ENCODE data around the gene ABLIM2. TPM values are rescaled to one million over a fixed set of nuclear protein-coding genes. Genes with fewer than 3 reads are reported as not detected.

ABLIM2 gene
- total RNA-seq, 1 experiment from 2014 or later: 6.1 TPM

- CTCF ChIA-PET: no interaction called here
Observed at GRCh38 chr4:7999279-7999678, 159.3 kb downstream of the ABLIM2 start.

More at GRCh38 chr4:7999279-7999678, 159.3 kb downstream of the ABLIM2 start:
- Histone ChIP-seq H2AFZ (ENCODE audit: low read depth, low read length, poor library complexity, severe bottlenecking) (no peak overlapping the region), H3K9me2 (ENCODE audit: insufficient read depth) (no peaks in the 10 kb centered on the region), H3K4me2 (ENCODE audit: low read length) (no peak overlapping the region), H4K20me1 (ENCODE audit: insufficient read depth) (no peaks in the 10 kb centered on the region), H3K9me3 (ENCODE audit: control insufficient read depth in 1 of 2, insufficient read depth in 1 of 2, low read depth in 1 of 2, low read length in 2 of 2) (no peaks in the 10 kb centered on the region), H3K27ac (ENCODE audit: low read depth, low read length) (no peak overlapping the region), H3K4me3 (replicated peaks in 1 of 2; ENCODE audit: low read depth in 1 of 2, low read length in 2 of 2) (no peak overlapping the region), H3K4me1 (ENCODE audit: control insufficient read depth in 1 of 2, insufficient read depth in 2 of 2, low read length in 2 of 2) (no peaks in the 10 kb centered on the region), H3K36me3 (ENCODE audit: control insufficient read depth in 1 of 2, insufficient read depth in 2 of 2, low read length in 2 of 2) (no peaks in the 10 kb centered on the region), H3K27me3 (ENCODE audit: insufficient read depth, low read length) (no peaks in the 10 kb centered on the region), H3K79me2 (ENCODE audit: insufficient read depth, low read length) (no peaks in the 10 kb centered on the region), H3K9ac (ENCODE audit: low read length) (no peak overlapping the region)
- intact Hi-C loops (cut with micrococcal nuclease): no loop called here
- ChIA-PET RAD21 (ENCODE audit: low non-redundant PET in 1 of 2, low total read pairs in 2 of 2, uncharacterized antibody in 2 of 2, unreplicated experiment in 2 of 2) (no interaction called here), POLR2A (no interaction called here)
- no peak for DNase-seq (ENCODE audit: low read depth, low spot score)
- TF ChIP-seq TCF7L2 (IDR thresholded peaks at IDR 0.05; ENCODE audit: borderline replicate concordance, extremely low read depth, insufficient read depth, insufficient read length): no peak
- no peak for TF ChIP-seq SP1 (IDR thresholded peaks at IDR 0.05; ENCODE audit: low read depth)
- no peak for TF ChIP-seq EZH2 (IDR thresholded peaks at IDR 0.05)
- TF ChIP-seq RAD21 (IDR thresholded peaks at IDR 0.05; ENCODE audit: low read depth): no peak
- TF ChIP-seq, protein P1, sequence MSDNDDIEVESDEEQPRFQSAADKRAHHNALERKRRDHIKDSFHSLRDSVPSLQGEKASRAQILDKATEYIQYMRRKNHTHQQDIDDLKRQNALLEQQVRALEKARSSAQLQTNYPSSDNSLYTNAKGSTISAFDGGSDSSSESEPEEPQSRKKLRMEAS (IDR thresholded peaks at IDR 0.05): no peak
- no peak for TF ChIP-seq FOSL1 (IDR thresholded peaks at IDR 0.05; ENCODE audit: low read depth)
- TF ChIP-seq ZBTB33 (IDR thresholded peaks at IDR 0.05; ENCODE audit: extremely low read depth, insufficient replicate concordance, low read length): no peak
- no peak for TF ChIP-seq ZNF274 (IDR thresholded peaks at IDR 0.05; ENCODE audit: low read depth, low read length)
- no peak for TF ChIP-seq REST (IDR thresholded peaks at IDR 0.05; ENCODE audit: low read depth)
- no peak for TF ChIP-seq CBX3 (IDR thresholded peaks at IDR 0.05; ENCODE audit: low read depth)
- TF ChIP-seq POLR2A (IDR thresholded peaks at IDR 0.05; ENCODE audit: borderline replicate concordance, extremely low read depth, insufficient read depth, insufficient read length): no peak
- TF ChIP-seq ZFX (IDR thresholded peaks at IDR 0.05): no peak
- TF ChIP-seq EGR1 (IDR thresholded peaks at IDR 0.05; ENCODE audit: low read depth): no peak
- no TSS peak for BruUV-seq (replicated peaks)
- no peak for ATAC-seq
